Parathyroid adenoma (tissue), 2 donors: Measurements from ENCODE around the gene SLC44A4.
"Not testable (repeated sequence)": the region's sequence is repeated elsewhere in the genome, so short reads cannot be mapped to it uniquely, and the experiment has no call there.

Experiments
- H2AFZ ChIP-seq: fragments of 300-600 bp; sonication (generic); one replicate; pipeline ENCODE4 v1.7.0; 2017; ENCODE audit warnings: antibody characterized with exemption, mild to moderate bottlenecking
- H3K27ac ChIP-seq: fragments of 300-600 bp; sonication (generic); one replicate; pipeline ENCODE4 v1.7.0; 2017
- H3K27me3 ChIP-seq: fragments of 300-600 bp; sonication (generic); one replicate; pipeline ENCODE4 v1.7.0; 2017; ENCODE audit warnings: low read length; ENCODE audit not compliant: control insufficient read depth, insufficient read depth
- H3K36me3 ChIP-seq: fragments of 300-600 bp; sonication (generic); one replicate; pipeline ENCODE4 v1.7.0; 2017; ENCODE audit warnings: low read length; ENCODE audit not compliant: control insufficient read depth, insufficient read depth
- H3K4me1 ChIP-seq: fragments of 300-600 bp; sonication (generic); one replicate; pipeline ENCODE4 v1.7.0; 2017; ENCODE audit warnings: control low read depth
- H3K4me2 ChIP-seq: fragments of 300-600 bp; sonication (generic); one replicate; pipeline ENCODE4 v1.7.0; 2017; ENCODE audit warnings: low read length
- H3K4me3 ChIP-seq: fragments of 300-600 bp; sonication (generic); one replicate; pipeline ENCODE4 v1.7.0; 2017; ENCODE audit warnings: low read depth, low read length
- H3K79me2 ChIP-seq: fragments of 300-600 bp; sonication (generic); one replicate; pipeline ENCODE4 v1.7.0; 2017; ENCODE audit warnings: control low read depth
- H3K9ac ChIP-seq: fragments of 300-600 bp; sonication (generic); one replicate; pipeline ENCODE4 v1.7.0; 2017; ENCODE audit warnings: mild to moderate bottlenecking
- H3K9me3 ChIP-seq: fragments of 300-600 bp; sonication (generic); one replicate; pipeline ENCODE4 v1.7.0; 2017; ENCODE audit warnings: low read length; ENCODE audit not compliant: control insufficient read depth
- CTCF ChIP-seq: fragments of 300-600 bp; sonication (generic); IDR thresholded peaks from one replicate; pipeline ENCODE4 v1.7.0; 2017; ENCODE audit warnings: antibody characterized with exemption, mild to moderate bottlenecking
- donor health status: primary hyperparathyroidism.

Gene SLC44A4

DNA sequence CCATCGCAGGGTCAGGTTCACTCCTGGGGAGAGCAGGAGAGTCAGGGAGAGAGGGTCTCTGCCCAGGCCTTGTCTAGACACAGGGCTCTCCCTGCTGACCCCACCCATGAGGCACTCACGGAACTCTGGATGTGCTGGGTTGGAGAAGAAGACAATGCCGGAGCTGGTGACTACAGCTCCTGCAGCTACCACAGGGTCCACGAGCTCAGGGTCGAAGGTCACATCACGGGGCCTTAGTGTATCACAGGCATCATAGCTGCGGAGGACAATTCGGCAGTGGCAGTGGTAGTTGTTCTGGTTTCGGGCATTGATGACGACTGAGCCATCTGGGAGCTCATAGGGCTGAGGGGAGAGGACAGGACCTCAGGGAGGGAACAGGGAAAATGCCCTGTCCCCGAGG, 18.9 kb downstream of the SLC44A4 start:
- Histone ChIP-seq H3K9me3 (no peaks in the 10 kb centered on the region), H3K4me3 (no peak overlapping the region), H3K4me1 (peaks cover 12% of the 10 kb centered on the region), H3K36me3 (no peaks in the 10 kb centered on the region), H3K27ac (no peak overlapping the region), H3K79me2 (peaks cover 2% of the 10 kb centered on the region), H3K4me2 (no peak overlapping the region), H3K27me3 (no peaks in the 10 kb centered on the region), H2AFZ (no peak overlapping the region), H3K9ac (no peak overlapping the region)
- TF ChIP-seq CTCF = no peak

DNA sequence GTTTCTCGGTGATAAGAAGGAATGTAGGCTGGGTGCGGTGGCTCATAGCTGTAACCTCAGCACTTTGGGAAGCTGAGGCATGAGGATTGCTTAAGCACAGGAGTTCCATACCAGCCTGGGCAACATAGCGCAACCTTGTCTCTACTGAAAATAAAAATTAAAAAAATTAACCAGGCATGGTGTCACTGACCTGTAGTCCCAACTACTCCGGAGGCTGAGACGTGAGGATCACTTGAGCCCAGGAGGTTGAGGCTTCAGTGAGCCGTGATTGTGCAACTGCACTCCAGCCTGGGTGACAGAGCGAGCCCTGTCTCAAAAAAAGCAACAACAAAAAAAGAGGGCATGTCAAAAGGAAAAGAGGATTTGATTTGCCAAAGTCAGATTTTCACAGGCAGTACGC, 20.1 kb downstream of the SLC44A4 start:
- Histone ChIP-seq H3K4me3 (no peak overlapping the region), H3K36me3 (no peaks in the 10 kb centered on the region)
- no peak for TF ChIP-seq CTCF

DNA sequence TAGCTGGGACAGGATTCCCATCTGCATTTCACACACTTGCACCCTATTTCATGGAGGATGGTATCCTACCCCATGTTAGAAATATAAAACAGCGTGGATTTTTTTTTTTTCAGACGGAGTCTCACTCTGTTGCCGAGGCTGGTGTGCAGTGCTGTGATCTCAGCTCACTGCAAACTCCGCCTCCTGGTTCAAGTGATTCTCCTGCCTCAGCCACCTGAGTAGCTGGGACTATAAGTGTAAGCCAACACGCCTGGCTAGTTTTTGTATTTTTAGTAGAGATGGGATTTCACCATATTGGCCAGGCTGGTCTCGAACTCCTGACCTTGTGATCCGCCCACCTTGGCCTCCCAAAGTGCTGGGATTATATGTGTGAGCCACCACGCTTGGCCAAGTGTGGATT, 21.0 kb downstream of the SLC44A4 start:
- H3K27me3 ChIP-seq, H3K4me3 ChIP-seq, H3K9ac ChIP-seq, H3K79me2 ChIP-seq, H2AFZ ChIP-seq, H3K4me1 ChIP-seq, H3K4me2 ChIP-seq, H3K27ac ChIP-seq, H3K9me3 ChIP-seq, H3K36me3 ChIP-seq: not testable (repeated sequence)

More for the DNA sequence above, 20.1 kb downstream of the SLC44A4 start:
- Histone ChIP-seq H2AFZ (no peak overlapping the region), H3K9ac (no peak overlapping the region), H3K27ac (no peak overlapping the region), H3K27me3 (no peaks in the 10 kb centered on the region), H3K4me2 (no peak overlapping the region), H3K9me3 (no peaks in the 10 kb centered on the region), H3K4me1 (peaks cover 5% of the 10 kb centered on the region), H3K79me2 (peaks cover 2% of the 10 kb centered on the region)

DNA sequence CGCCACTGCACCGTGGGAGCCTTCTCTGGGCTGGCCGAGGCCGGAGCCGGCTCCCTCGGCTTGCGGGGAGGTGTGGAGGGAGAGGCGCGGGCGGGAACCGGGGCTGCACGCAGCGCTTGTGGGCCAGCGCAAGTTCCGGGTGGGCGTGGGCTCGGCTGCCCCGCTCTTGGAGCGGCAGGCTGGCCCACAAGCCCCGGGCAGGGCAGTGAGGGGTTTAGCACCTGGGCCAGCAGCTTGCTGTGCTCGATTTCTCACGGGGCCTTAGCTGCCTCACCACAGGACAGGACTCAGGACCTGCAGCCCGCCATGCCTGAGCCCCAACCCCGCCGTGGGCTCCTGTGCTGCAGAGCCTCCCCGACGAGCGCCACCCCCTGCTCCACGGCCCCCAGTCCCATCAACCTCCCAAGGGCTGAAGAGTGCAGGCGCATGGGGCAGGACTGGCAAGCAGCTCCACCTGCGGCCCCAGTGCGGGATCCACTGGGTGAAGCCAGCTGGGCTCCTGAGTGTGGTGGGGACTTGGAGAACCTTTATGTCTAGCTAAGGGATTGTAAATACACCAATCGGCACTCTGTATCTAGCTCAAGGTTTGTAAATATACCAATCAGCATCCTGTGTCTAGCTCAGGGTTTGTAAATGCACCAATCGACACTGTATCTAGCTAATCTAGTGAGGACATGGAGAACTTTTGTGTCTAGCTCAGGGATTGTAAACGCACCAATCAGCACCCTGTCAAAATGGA, 26.6 kb downstream of the SLC44A4 start:
- not testable (repeated sequence) for H3K9me3 ChIP-seq, H3K9ac ChIP-seq, H3K27me3 ChIP-seq, H3K79me2 ChIP-seq, H3K36me3 ChIP-seq, H2AFZ ChIP-seq, H3K4me1 ChIP-seq, H3K4me3 ChIP-seq, H3K4me2 ChIP-seq, H3K27ac ChIP-seq

GRCh38 chr6:31851485-31851832, 27.3 kb downstream of the SLC44A4 start:
- TF ChIP-seq CTCF = no peak
- no peak overlapping the region for H2AFZ ChIP-seq
- no peak overlapping the region for H3K9ac ChIP-seq
- H3K4me3 ChIP-seq = no peak overlapping the region
- no peaks in the 10 kb centered on the region for H3K9me3 ChIP-seq
- no peak overlapping the region for H3K4me2 ChIP-seq
- no peaks in the 10 kb centered on the region for H3K36me3 ChIP-seq
- H3K27ac ChIP-seq = no peak overlapping the region
- H3K79me2 ChIP-seq = no peaks in the 10 kb centered on the region
- no peaks in the 10 kb centered on the region for H3K4me1 ChIP-seq
- no peaks in the 10 kb centered on the region for H3K27me3 ChIP-seq
